OCI-LY7 (cell line): ENCODE results near the gene SPRR2D. TPM values are rescaled to one million over a fixed set of nuclear protein-coding genes. Genes with fewer than 3 reads are reported as not detected.

Experiments used
- BruUV-seq: library from RNA; stranded (reverse); fragments of 400-500 nt; replicated peaks from 2 replicates; lab custom pipeline; 2021; lab: Mats Ljungman, UMichigan
- CTCF ChIA-PET: fragments of 300-600 bp; sonication (Branson Sonifier 250); formaldehyde crosslinking; loops from one replicate; lab custom pipeline; 2022; ENCODE audit warnings: antibody characterized with exemption; ENCODE audit not compliant: unreplicated experiment; lab: Charles Lee
- POLR2A ChIA-PET: fragments of 300-600 bp; sonication (Branson Sonifier 250); formaldehyde crosslinking; loops from one replicate; lab custom pipeline; 2022; ENCODE audit warnings: antibody characterized with exemption; lab: Charles Lee
- DNase-seq: peaks from one replicate; pipeline ENCODE4 v3.0.0-alpha.2; 2015; ENCODE audit warnings: low spot score
- H2AFZ ChIP-seq: fragments of 200-600 bp; sonication (generic), shearing (Covaris generic); 2 replicates; pipeline ENCODE4 v1.6.1; 2014; ENCODE audit warnings: mild to moderate bottlenecking, antibody characterized with exemption, low read length, moderate library complexity
- H3K27ac ChIP-seq: fragments of 200-600 bp; sonication (generic); 2 replicates; pipeline ENCODE4 v1.5.1; 2014; ENCODE audit warnings: mixed run types, low read depth, mild to moderate bottlenecking, moderate library complexity, low read length, inconsistent platforms; ENCODE audit not compliant: poor library complexity, severe bottlenecking
- H3K36me3 ChIP-seq: fragments of 200-600 bp; sonication (generic); 2 replicates; pipeline ENCODE4 v1.6.1; 2014; ENCODE audit warnings: mild to moderate bottlenecking, antibody characterized with exemption, low read length, moderate library complexity, mixed read lengths; ENCODE audit not compliant: insufficient read depth
- H3K4me1 ChIP-seq: fragments of 200-600 bp; sonication (generic); 2 replicates; pipeline ENCODE4 v1.5.1; 2014; ENCODE audit warnings: mild to moderate bottlenecking, low read length; ENCODE audit not compliant: insufficient read depth, poor library complexity, severe bottlenecking
- H3K4me2 ChIP-seq: fragments of 200-600 bp; sonication (generic); 2 replicates; pipeline ENCODE4 v1.6.1; 2014; ENCODE audit warnings: mild to moderate bottlenecking, low read length
- H3K4me3 ChIP-seq: fragments of 200-600 bp; sonication (generic); 2 replicates; pipeline ENCODE4 v1.5.1; 2014; ENCODE audit warnings: mild to moderate bottlenecking, low read depth, low read length; ENCODE audit not compliant: poor library complexity, severe bottlenecking
- H3K79me2 ChIP-seq: fragments of 200-600 bp; sonication (generic); 2 replicates; pipeline ENCODE4 v1.6.1; 2016; ENCODE audit warnings: low read depth, mild to moderate bottlenecking, low read length, moderate library complexity, mixed read lengths; ENCODE audit not compliant: insufficient read depth
- H3K9me2 ChIP-seq: fragments of 200-600 bp; sonication (generic); 2 replicates; pipeline ENCODE4 v1.6.1; 2016; ENCODE audit warnings: mild to moderate bottlenecking, low read length, mixed read lengths; ENCODE audit not compliant: insufficient read depth
- H3K9me3 ChIP-seq: fragments of 200-600 bp; sonication (generic); 2 replicates; pipeline ENCODE4 v1.6.1; 2014; ENCODE audit warnings: mild to moderate bottlenecking, mixed run types, low read length, mixed read lengths
- H4K20me1 ChIP-seq: fragments of 200-600 bp; sonication (generic); 2 replicates; pipeline ENCODE4 v1.6.1; 2014; ENCODE audit warnings: mild to moderate bottlenecking, antibody characterized with exemption, low read length, moderate library complexity, mixed read lengths; ENCODE audit not compliant: insufficient read depth
- CTCF ChIP-seq: fragments of 200-600 bp; sonication (generic); conservative IDR thresholded peaks from 2 replicates; pipeline ENCODE4 v1.5.1; 2014; ENCODE audit warnings: mild to moderate bottlenecking, antibody characterized with exemption, low read length, moderate library complexity, mixed read lengths
- EZH2phosphoT487 ChIP-seq: fragments of 200-600 bp; sonication (generic); IDR thresholded peaks from 2 replicates; pipeline ENCODE4 v1.6.1; 2018; ENCODE audit warnings: low read depth, borderline replicate concordance, mild to moderate bottlenecking, mixed run types, antibody characterized with exemption, low read length, moderate library complexity, mixed read lengths
- intact Hi-C: fragments of 100-400 bp; cut with micrococcal nuclease; formaldehyde crosslinking; loops from one replicate; pipeline ENCODE4 v1.10.0; 2022; ENCODE audit not compliant: unreplicated experiment
- total RNA-seq, 2 experiments: library from RNA; depleted of rRNA in 1 of 2; stranded (reverse); fragments of >200 nt in 1 of 2; shearing (Covaris generic) in 1 of 2; gene quantifications; 2 replicates each; pipeline ENCODE4 v1.2.3, GENCODE V29; 2014 to 2022

SPRR2D gene
- total RNA-seq, 2 experiments from 2014 or later: not detected

GRCh38 chr1:152999818-153000217 is 41.1 kb downstream of the SPRR2D start:
- Histone ChIP-seq H3K27ac (no peak overlapping the region), H2AFZ (no peak overlapping the region), H3K79me2 (no peaks in the 10 kb centered on the region), H3K4me2 (no peak overlapping the region), H3K4me1 (no peaks in the 10 kb centered on the region), H3K36me3 (no peaks in the 10 kb centered on the region), H3K9me2 (no peaks in the 10 kb centered on the region), H4K20me1 (no peaks in the 10 kb centered on the region), H3K4me3 (no peak overlapping the region), H3K9me3 (no peaks in the 10 kb centered on the region)
- no peak for TF ChIP-seq CTCF
- TF ChIP-seq EZH2phosphoT487: no peak
- no TSS peak for BruUV-seq
- POLR2A ChIA-PET: no interaction called here
- no peak for DNase-seq
- intact Hi-C loops: no loop called here
- CTCF ChIA-PET: no interaction called here

GRCh38 chr1:152998476-152998875 is 42.4 kb downstream of the SPRR2D start:
- no peak overlapping the region for H3K27ac ChIP-seq
- DNase-seq: no peak
- no peaks in the 10 kb centered on the region for H3K9me2 ChIP-seq
- H3K9me3 ChIP-seq: no peaks in the 10 kb centered on the region
- H4K20me1 ChIP-seq: no peaks in the 10 kb centered on the region
- H3K4me3 ChIP-seq: no peak overlapping the region
- ChIA-PET CTCF (no interaction called here), POLR2A (no interaction called here)
- intact Hi-C loops: no loop called here
- no peaks in the 10 kb centered on the region for H3K36me3 ChIP-seq
- H3K4me2 ChIP-seq: no peak overlapping the region
- no peaks in the 10 kb centered on the region for H3K4me1 ChIP-seq
- H3K79me2 ChIP-seq: no peaks in the 10 kb centered on the region
- H2AFZ ChIP-seq: no peak overlapping the region
- BruUV-seq: no TSS peak
- TF ChIP-seq EZH2phosphoT487: no peak
- TF ChIP-seq CTCF: no peak

- TF ChIP-seq EZH2phosphoT487 (no peak), CTCF (no peak)
- H3K4me3 ChIP-seq: no peak overlapping the region
- no peak overlapping the region for H2AFZ ChIP-seq
- H3K9me3 ChIP-seq: no peaks in the 10 kb centered on the region
- POLR2A ChIA-PET: no interaction called here
- BruUV-seq: no TSS peak
- no peaks in the 10 kb centered on the region for H3K9me2 ChIP-seq
- CTCF ChIA-PET: no interaction called here
- no peaks in the 10 kb centered on the region for H4K20me1 ChIP-seq
- no peaks in the 10 kb centered on the region for H3K79me2 ChIP-seq
- no peak for DNase-seq
- H3K36me3 ChIP-seq: no peaks in the 10 kb centered on the region
- no peak overlapping the region for H3K27ac ChIP-seq
- no peaks in the 10 kb centered on the region for H3K4me1 ChIP-seq
- no peak overlapping the region for H3K4me2 ChIP-seq
- intact Hi-C loops: no loop called here
These were observed 43.0 kb downstream of the SPRR2D start for GRCh38 chr1:152997901-152998300.
